HG02642 (cell line): ENCODE results near the gene FAM76A.
"Not testable (repeated sequence)": the region's sequence is repeated elsewhere in the genome, so short reads cannot be mapped to it uniquely, and the experiment has no call there.

ENCODE experiments used
- ATAC-seq: cut with Tn5 transposase; IDR thresholded peaks from one replicate; pipeline ENCODE4 v1.9.1; 2021; ENCODE audit warnings: mild to moderate bottlenecking; ENCODE audit not compliant: unreplicated experiment, poor library complexity

Gene FAM76A

GRCh38 chr1:27773826-27774445 lies 48.2 kb downstream of the FAM76A start:
- no peak for ATAC-seq

GRCh38 chr1:27774654-27775053 lies 48.9 kb downstream of the FAM76A start:
- no peak for ATAC-seq

- not testable (repeated sequence) for ATAC-seq
These were observed 49.6 kb downstream of the FAM76A start for GRCh38 chr1:27775336-27775735.

GRCh38 chr1:27776276-27776675 lies 50.5 kb downstream of the FAM76A start:
- ATAC-seq = not testable (repeated sequence)

GRCh38 chr1:27778056-27778455 lies 52.3 kb downstream of the FAM76A start:
- ATAC-seq = no peak

- ATAC-seq = no peak
These were observed 53.4 kb downstream of the FAM76A start for GRCh38 chr1:27779122-27779521.

GRCh38 chr1:27782950-27783349 lies 57.2 kb downstream of the FAM76A start:
- no peak for ATAC-seq

- ATAC-seq = no peak
These were observed 58.9 kb downstream of the FAM76A start for GRCh38 chr1:27784700-27785099.

- no peak for ATAC-seq
These were observed 60.2 kb downstream of the FAM76A start for GRCh38 chr1:27785781-27786455.

- no peak for ATAC-seq
These were observed 62.1 kb downstream of the FAM76A start for GRCh38 chr1:27787895-27788294.

- ATAC-seq = no peak
These were observed 63.8 kb downstream of the FAM76A start for GRCh38 chr1:27789540-27790041.

GRCh38 chr1:27790270-27790669 lies 64.5 kb downstream of the FAM76A start:
- ATAC-seq = not testable (repeated sequence)

- no peak for ATAC-seq
These were observed 69.8 kb downstream of the FAM76A start for GRCh38 chr1:27795601-27796000.

- no peak for ATAC-seq
These were observed 79.0 kb downstream of the FAM76A start for GRCh38 chr1:27804791-27805190.

GRCh38 chr1:27806758-27807157 lies 81.0 kb downstream of the FAM76A start:
- no peak for ATAC-seq

- ATAC-seq = no peak
These were observed 81.6 kb downstream of the FAM76A start for GRCh38 chr1:27807385-27807784.

- not testable (repeated sequence) for ATAC-seq
These were observed 82.4 kb downstream of the FAM76A start for GRCh38 chr1:27808131-27808530.

- no peak for ATAC-seq
These were observed 84.1 kb downstream of the FAM76A start for GRCh38 chr1:27809883-27810282.

- no peak for ATAC-seq
These were observed 86.2 kb downstream of the FAM76A start for GRCh38 chr1:27811741-27812500.
